CD4-positive, alpha-beta T cell treated with Interferon gamma for 1 hour (primary cell): ENCODE data around the gene HSPA1L.
"Not testable (repeated sequence)": the region's sequence is repeated elsewhere in the genome, so short reads cannot be mapped to it uniquely, and the experiment has no call there.

Source experiments
- DNase-seq: peaks from one replicate; pipeline ENCODE4 v3.0.0-alpha.2; 2020

The HSPA1L gene

GRCh38 chr6:31836474-31837368, 21.6 kb upstream of the HSPA1L start:
- no peak for DNase-seq

- DNase-seq: no peak
Measured at GRCh38 chr6:31836047-31836473, 21.0 kb upstream of the HSPA1L start.

DNA sequence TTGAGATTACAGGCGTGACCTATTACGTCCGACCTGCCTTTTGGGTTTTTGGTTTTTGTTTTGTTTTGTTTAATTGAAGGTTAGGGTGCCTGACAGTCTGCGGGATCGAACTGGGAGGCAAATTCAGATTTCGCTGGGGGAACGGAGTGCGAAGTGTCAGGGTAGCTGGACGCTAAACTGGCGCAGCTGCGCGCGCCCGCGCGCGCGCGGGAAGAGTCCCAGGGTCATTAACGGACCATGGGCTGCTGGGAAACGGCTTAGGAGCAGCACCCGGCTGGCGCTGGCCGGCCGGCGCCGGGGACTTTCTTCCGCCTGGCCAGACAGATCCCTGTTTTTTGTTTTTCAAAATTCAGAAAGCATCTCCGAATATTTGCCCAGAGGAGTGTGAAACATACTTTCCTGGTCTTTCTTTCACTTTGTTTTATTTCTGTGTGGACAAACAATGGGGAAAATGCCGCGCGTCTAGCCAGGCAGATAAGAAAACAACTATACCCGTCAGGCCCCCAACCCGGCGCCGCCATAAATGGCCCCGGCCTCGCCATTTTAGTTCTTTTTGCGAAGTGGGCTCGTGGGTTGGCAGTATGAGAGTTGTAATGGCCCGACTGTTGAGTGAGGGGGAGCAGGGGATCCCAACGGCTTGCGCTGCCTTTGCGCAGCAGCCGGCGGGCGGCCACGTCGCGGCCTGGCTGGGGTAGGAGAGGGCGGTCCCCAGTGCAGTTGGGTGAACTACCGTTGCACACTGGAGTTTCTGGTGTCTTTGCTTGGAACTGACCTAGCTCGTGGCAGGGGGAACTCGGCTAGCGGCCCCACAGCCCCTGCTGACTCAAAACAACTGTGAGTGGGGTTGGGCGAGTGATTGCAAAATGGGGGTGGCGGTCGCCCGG, 19.5 kb upstream of the HSPA1L start:
- peak; percentile 78 for DNase-seq

DNA sequence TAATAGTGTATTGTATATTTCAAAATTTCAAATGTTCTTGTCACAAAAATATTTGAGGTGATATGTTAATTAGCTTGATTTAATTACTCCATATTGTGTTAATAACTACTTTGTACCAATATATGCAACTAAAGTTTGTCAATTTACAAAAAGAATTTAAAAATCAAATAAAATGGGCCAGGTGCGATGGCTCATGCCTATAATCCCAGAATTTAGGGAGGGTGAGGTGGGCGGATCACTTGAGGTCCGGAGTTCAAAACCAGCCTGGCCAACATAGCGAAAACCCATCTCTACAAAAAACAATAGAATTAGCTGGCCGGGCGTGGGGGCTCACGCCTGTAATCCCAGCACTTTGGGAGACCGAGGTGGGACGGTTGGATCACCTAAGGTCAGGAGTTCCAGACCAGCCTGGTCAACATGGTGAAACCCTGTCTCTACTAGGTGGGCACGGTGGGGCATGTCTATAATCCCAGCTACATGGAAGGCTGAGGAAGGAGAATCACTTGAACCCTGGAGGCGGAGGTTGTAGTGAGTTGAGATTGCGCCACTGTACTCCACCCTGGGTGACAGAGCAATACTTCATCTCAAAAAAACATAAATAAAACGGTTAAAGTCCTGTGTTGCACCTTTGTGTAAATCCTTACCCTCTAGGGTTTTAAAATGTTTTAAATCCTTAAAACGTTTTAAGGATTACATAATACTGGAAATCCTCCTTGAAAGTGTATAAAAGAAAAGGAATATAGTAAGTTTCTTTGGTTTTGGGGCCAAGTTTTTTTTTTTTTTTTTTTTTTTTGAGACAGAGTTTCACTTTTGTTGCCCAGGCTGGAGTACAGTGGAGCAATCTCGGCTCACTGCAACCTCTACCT, 16.5 kb upstream of the HSPA1L start:
- DNase-seq: peak; percentile 52

- peak; percentile 24 for DNase-seq
Measured at GRCh38 chr6:31830886-31831335, 15.8 kb upstream of the HSPA1L start.

DNA sequence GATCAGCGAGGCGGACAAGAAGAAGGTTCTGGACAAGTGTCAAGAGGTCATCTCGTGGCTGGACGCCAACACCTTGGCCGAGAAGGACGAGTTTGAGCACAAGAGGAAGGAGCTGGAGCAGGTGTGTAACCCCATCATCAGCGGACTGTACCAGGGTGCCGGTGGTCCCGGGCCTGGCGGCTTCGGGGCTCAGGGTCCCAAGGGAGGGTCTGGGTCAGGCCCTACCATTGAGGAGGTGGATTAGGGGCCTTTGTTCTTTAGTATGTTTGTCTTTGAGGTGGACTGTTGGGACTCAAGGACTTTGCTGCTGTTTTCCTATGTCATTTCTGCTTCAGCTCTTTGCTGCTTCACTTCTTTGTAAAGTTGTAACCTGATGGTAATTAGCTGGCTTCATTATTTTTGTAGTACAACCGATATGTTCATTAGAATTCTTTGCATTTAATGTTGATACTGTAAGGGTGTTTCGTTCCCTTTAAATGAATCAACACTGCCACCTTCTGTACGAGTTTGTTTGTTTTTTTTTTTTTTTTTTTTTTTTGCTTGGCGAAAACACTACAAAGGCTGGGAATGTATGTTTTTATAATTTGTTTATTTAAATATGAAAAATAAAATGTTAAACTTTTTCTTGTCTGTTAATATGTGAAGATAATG, 14.7 kb upstream of the HSPA1L start:
- no peak for DNase-seq

DNA sequence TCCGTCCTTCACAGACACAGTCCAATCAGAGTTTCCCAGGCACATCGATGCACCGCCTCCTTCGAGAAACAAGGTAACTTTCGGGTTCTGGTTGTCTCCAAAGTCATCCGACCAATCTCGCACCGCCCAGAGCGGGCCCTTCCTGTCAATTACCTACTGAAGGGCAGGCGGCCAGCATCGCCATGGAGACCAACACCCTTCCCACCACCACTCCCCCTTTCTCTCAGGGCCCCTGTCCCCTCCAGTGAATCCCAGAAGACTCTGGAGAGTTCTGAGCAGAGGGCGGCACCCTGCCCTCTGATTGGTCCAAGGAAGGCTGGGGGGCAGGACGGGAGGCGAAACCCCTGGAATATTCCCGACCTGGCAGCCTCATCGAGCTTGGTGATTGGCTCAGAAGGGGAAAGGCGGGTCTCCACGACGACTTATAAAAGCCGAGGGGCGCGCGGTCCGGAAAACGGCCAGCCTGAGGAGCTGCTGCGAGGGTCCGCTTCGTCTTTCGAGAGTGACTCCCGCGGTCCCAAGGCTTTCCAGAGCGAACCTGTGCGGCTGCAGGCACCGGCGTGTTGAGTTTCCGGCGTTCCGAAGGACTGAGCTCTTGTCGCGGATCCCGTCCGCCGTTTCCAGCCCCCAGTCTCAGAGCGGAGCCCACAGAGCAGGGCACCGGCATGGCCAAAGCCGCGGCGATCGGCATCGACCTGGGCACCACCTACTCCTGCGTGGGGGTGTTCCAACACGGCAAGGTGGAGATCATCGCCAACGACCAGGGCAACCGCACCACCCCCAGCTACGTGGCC, 12.4 kb upstream of the HSPA1L start, which contains the start of gene HSPA1B:
HSPA1B (plus strand) TSS at position 453 of the 794 bp plus-strand sequence; CDS start at position 666, 213 bp downstream.
- DNase-seq: peak; percentile 96

DNA sequence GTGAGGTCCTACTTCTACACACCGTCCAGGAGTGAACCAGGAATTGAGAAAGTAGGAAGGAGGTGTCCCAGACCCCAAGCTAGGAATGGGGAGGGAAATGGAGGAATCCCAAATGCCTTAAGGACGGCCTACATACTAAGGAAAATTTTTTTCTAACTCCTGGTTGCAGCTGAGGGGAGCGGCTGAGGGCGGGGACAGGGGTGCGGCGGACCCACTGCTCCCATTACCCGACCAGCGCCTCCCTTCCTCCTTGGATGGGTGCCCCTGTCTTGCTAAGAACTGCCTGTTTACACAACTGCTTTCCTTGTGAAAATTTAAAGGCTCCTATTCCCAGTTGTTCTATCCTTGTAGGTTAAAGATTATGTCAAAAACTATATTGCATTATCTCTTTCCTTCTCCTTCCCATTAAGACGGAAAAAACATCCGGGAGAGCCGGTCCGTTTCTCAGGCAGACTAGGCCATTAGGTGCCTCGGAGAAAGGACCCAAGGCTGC, 11.8 kb upstream of the HSPA1L start:
- no peak for DNase-seq

DNA sequence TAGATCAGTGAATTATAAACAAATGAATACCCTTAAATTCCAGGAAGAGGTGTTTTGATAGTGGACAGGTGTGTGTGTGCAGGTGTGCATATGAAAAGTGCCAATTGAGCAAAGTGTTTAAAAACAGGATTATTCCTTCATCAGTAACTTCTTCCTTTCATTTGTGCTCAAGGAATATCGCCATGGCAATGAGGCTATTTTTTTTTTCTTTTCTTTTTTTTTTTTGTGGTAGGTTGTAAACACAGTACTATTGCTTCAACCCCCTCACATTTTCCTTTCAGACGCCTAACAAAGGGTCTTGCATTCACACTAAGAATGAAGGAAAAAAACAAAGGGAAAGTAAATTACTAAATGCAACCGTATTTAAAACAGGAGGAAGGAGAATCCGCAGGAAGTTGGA, 10.5 kb upstream of the HSPA1L start:
- DNase-seq: no peak

DNA sequence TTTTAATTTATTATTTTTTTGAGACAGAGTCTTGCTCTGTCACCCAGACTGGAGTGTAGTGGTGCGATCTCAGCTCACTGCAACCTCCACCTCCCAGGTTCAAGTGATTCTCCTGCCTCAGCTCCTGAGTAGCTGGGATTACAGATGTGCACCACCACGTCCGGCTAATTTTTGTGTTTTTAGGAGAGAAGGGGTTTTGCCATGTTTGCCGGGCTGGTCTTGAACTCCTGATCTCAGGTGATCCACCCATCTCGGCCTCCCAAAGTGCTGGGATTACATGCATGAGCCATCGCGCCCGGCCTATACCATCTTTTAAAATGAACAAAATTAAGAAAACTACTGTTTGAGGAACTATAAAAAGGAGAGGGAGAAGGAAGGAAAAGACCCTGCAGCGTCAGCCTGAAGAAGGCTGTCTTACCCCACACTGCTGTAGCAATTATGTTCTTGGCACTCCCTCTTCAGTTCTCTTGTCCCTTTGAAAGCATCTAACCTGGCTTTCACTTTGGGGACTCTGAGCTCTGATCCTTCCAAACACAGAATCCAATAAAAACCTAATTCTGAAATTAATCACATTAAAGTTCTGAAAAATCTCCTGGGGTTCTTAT, 8.6 kb upstream of the HSPA1L start:
- not testable (repeated sequence) for DNase-seq

GRCh38 chr6:31822036-31822821, 7.1 kb upstream of the HSPA1L start:
- peak; percentile 76 for DNase-seq

DNA sequence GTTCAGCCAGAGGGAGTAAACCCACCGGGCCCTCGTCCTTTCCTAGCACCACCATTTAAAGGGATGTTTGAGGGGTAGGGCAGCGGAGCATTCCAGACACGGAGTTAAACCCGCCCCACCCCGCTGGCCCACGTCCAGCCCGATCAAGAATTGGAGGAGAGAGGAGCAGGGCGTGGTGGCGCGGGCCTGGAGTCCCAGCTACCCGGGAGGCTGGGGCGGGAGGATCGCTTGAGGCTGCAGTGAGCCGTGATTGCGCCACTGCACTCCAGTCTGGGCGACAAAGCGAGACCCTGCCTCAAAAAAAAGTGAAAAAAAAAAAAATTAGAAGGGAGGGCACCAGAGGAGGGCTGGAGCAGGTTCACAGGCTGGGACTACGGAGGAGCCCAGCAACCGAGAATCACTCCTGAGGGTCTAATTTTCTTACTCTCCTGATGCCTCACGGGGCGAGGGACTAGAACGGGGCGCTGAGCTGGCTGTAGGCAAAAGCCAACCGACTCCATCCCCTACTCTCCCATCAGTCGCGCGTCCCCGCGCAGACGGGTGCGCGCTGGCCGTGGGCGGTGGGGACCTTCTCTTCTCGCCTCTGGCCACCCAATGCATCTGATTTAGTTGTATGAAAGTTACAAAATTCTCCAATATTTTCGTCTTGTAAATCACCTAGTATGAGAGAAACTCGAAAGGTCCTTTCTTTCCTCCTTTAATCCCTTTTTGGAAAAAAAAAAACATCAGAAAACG, 6.4 kb upstream of the HSPA1L start:
- DNase-seq: peak; percentile 45

DNA sequence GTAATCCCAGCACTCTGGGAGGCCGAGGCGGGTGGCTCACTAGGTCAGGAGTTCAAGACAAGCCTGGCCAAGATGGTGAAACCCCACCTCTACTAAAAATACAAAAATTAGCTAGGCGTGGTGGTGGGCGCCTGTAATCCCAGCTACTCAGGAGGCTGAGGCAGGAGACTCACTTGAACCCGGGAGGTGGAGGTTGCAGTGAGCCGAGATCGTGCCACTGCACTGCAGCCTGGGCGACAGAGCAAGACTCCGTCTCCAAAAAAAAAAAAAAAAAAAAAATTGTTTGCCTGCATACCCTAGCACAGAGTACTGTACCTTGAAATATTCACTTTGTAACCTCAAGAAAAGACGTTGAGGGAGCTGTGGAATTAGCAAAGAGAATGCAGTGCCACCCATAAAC, 5.3 kb upstream of the HSPA1L start:
- DNase-seq: not testable (repeated sequence)

DNA sequence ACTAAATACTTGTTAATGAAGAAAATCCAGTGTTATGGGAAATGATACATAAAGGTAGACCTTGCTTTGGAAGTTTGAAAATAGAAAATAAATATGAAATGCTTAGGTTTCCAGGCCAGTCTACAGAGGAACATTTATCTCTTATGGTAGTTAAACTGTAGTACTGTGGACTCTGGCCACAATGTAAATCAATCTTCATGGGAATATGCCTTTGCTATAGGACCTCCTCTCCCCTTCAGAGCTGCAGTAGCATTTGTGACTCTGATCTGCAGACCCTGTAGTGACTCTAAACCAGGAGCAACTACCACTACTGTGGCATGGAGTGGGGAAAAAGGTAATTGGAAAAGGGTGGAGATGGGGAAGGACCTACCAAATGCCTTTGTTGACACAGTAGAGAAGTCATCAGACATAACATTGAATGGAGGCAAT, 4.8 kb upstream of the HSPA1L start:
- no peak for DNase-seq

DNA sequence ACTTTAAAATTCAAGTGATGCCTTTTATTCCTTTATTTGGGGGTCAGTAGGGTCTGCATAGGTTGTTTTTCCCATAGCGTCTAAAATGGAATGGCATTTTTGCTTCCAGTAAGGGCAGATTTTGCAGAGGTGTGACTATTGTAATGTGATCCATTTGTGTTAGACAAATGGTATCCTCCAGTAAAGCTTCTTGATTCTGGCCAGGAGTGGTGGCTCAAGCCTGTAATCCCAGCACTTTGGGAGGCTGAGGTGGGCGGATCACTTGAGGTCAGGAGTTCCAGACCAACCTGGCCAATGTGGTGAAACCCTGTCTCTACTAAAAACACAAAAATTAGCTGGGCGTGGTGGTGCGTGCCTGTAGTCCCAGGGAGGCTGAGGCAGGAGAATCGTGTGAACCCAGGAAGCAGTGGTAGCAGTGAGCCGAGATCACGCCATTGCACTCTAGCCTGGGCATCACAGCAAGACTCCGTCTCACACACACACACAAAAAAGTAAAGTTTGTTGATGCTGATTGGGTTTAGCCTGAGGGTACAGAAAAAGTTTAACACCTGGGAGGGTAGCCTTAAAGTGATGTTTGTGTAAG, 2.9 kb upstream of the HSPA1L start:
- DNase-seq: peak; percentile 18

GRCh38 chr6:31817133-31817928, 2.2 kb upstream of the HSPA1L start:
- DNase-seq: not testable (repeated sequence)

GRCh38 chr6:31814677-31815024, 432 bp downstream of the HSPA1L start:
- DNase-seq: peak; percentile 72

GRCh38 chr6:31813465-31813849, 1.6 kb downstream of the HSPA1L start:
- DNase-seq: no peak
